ENCODE measurements around the gene AQP3. TPM values are rescaled to one million over a fixed set of nuclear protein-coding genes. Genes with fewer than 3 reads are reported as not detected.

The AQP3 gene
- polyA plus RNA-seq, 2 of the 4 experiments (the other 2 are of a cell fraction) = 6.2 to 18.8 TPM

DNA sequence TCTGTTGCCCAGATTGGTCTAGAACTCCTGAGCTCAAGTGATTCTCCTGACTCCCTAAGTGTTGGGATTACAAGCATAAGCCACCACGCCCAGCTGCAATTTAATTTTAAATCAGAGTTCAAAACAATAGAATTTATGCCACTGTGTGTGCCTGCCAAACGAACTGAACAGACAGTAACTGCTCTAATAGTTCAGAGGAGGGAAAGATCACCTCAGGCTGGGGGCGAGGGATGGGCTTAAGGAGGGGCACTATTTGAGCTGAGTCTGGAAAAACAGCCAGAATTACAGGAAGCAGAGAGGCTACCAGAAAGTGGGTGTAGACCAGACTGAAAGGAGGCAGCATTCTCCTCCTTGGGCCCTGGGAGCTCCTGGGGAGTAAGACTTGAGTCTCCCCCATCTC lies 14.1 kb upstream of the AQP3 start:
- FAIRE-seq (no peak), ATAC-seq (no peak), DNase-seq (ENCODE audit: low read depth in 1 of 2, low spot score in 1 of 2) (no peak)
- no peak overlapping the region for H3K4me2 ChIP-seq
- TF ChIP-seq EP300 (IDR thresholded peaks at IDR 0.05) = no peak
- TF ChIP-seq, protein P1, sequence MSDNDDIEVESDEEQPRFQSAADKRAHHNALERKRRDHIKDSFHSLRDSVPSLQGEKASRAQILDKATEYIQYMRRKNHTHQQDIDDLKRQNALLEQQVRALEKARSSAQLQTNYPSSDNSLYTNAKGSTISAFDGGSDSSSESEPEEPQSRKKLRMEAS (IDR thresholded peaks at IDR 0.05) = no peak
- no peak for TF ChIP-seq GATA3 (IDR thresholded peaks at IDR 0.05; ENCODE audit: borderline replicate concordance)
- no peak for TF ChIP-seq NPAS2 (CRISPR knock-in tag; IDR thresholded peaks at IDR 0.05; ENCODE audit: borderline replicate concordance)
- no peak for TF ChIP-seq ESRRA (IDR thresholded peaks at IDR 0.05; ENCODE audit: borderline replicate concordance, low read length)
- TF ChIP-seq CHD2 (IDR thresholded peaks at IDR 0.05; ENCODE audit: low read length, partially characterized antibody) = no peak
- TF ChIP-seq EHF (CRISPR knock-in tag; IDR thresholded peaks at IDR 0.05) = no peak
- no peak for TF ChIP-seq RCOR1 (IDR thresholded peaks at IDR 0.05; ENCODE audit: low read depth, low read length)
- 75% methylated on average over 3 of the region's 3 CpGs for WGBS (ENCODE audit: missing lambda C conversion rate)
- ChIA-PET POLR2A (no interaction called here), CTCF (interaction anchor here (7.8 to 41.9 kb wide), 6 partner anchors 5 to 176 kb away, joined by 63 to 834 read pairs (median 238); partner anchors contain the start of genes AQP3, AQP7 and NOL6)
- H3K9me3 ChIP-seq = no peaks in the 10 kb centered on the region
- H3K27ac ChIP-seq = peak overlapping the region in 1 of 2 experiments; percentile 30; a peak in 1 of 6 replicates
- peaks cover 15% of the 10 kb centered on the region for H3K4me1 ChIP-seq
- H3K4me3 ChIP-seq = no peak overlapping the region

DNA sequence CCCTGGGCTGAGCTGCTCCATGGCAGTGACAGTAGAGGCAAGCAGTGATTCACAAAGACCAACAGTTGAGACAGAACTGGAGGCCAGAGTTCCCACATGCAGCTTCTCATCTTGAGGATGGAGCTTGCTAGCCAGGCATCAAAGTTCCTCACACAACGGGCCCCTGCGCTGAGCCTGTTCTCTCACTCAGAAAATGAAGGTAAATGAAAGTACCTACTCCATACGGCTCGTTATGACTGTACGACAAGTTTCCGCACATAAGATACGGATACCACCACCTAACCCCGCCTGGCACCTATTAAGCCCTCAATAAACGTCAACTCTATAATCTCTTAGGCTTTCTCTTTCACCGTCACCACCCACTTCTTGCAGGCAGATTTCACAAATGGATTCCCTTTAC lies 13.5 kb upstream of the AQP3 start:
- ATAC-seq = no peak
- no peak for FAIRE-seq
- Histone ChIP-seq H3K27ac (no peak overlapping the region), H3K4me2 (no peak overlapping the region), H3K4me3 (no peak overlapping the region), H3K9me3 (no peaks in the 10 kb centered on the region), H3K4me1 (peaks cover 15% of the 10 kb centered on the region)
- ChIA-PET CTCF (interaction anchor here (0.8 to 41.9 kb wide), 8 partner anchors 5 to 261 kb away, joined by 5 to 834 read pairs (median 162); partner anchors contain the start of genes AQP3, AQP7 and NOL6), POLR2A (no interaction called here)
- 96% methylated on average over 10 of the region's 10 CpGs for WGBS (ENCODE audit: missing lambda C conversion rate)
- TF ChIP-seq CHD2 (IDR thresholded peaks at IDR 0.05; ENCODE audit: low read length, partially characterized antibody) (no peak), POLR2AphosphoS2 (conservative IDR thresholded peaks at IDR 0.05; ENCODE audit: low read length) (no peak), FOSB (CRISPR knock-in tag; IDR thresholded peaks at IDR 0.05) (no peak), RAD21 (conservative IDR thresholded peaks at IDR 0.05 in 1 of 2, IDR thresholded peaks at IDR 0.05 in 1 of 2) (no peak), CBX8 (IDR thresholded peaks at IDR 0.05) (no peak), JUNB (IDR thresholded peaks at IDR 0.05) (no peak), ZC3H11A (IDR thresholded peaks at IDR 0.05) (no peak), KDM5A (IDR thresholded peaks at IDR 0.05) (no peak), ZNF302 (CRISPR knock-in tag; IDR thresholded peaks at IDR 0.05) (no peak), ZFP36 (IDR thresholded peaks at IDR 0.05; ENCODE audit: borderline replicate concordance, partially characterized antibody) (no peak), TP53 (CRISPR knock-in tag; IDR thresholded peaks at IDR 0.05) (no peak), BHLHE40 (IDR thresholded peaks at IDR 0.05; ENCODE audit: low read depth, low read length) (no peak)
- TF ChIP-seq, protein P2, sequence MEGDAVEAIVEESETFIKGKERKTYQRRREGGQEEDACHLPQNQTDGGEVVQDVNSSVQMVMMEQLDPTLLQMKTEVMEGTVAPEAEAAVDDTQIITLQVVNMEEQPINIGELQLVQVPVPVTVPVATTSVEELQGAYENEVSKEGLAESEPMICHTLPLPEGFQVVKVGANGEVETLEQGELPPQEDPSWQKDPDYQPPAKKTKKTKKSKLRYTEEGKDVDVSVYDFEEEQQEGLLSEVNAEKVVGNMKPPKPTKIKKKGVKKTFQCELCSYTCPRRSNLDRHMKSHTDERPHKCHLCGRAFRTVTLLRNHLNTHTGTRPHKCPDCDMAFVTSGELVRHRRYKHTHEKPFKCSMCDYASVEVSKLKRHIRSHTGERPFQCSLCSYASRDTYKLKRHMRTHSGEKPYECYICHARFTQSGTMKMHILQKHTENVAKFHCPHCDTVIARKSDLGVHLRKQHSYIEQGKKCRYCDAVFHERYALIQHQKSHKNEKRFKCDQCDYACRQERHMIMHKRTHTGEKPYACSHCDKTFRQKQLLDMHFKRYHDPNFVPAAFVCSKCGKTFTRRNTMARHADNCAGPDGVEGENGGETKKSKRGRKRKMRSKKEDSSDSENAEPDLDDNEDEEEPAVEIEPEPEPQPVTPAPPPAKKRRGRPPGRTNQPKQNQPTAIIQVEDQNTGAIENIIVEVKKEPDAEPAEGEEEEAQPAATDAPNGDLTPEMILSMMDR (IDR thresholded peaks at IDR 0.05) = no peak
- TF ChIP-seq, protein P3, sequence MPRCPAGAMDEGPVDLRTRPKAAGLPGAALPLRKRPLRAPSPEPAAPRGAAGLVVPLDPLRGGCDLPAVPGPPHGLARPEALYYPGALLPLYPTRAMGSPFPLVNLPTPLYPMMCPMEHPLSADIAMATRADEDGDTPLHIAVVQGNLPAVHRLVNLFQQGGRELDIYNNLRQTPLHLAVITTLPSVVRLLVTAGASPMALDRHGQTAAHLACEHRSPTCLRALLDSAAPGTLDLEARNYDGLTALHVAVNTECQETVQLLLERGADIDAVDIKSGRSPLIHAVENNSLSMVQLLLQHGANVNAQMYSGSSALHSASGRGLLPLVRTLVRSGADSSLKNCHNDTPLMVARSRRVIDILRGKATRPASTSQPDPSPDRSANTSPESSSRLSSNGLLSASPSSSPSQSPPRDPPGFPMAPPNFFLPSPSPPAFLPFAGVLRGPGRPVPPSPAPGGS (IDR thresholded peaks at IDR 0.05) = no peak
- TF ChIP-seq, protein P4, sequence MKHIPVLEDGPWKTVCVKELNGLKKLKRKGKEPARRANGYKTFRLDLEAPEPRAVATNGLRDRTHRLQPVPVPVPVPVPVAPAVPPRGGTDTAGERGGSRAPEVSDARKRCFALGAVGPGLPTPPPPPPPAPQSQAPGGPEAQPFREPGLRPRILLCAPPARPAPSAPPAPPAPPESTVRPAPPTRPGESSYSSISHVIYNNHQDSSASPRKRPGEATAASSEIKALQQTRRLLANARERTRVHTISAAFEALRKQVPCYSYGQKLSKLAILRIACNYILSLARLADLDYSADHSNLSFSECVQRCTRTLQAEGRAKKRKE (CRISPR knock-in tag; IDR thresholded peaks at IDR 0.05; ENCODE audit: low read depth) = no peak
- TF ChIP-seq, protein P1 (IDR thresholded peaks at IDR 0.05) = no peak
- no peak for DNase-seq (ENCODE audit: low read depth in 1 of 2, low spot score in 1 of 2)

Data from A549 (cell line).